Heart right ventricle (tissue), 16 donors: ENCODE results near the gene ANKRD33. TPM values are rescaled to one million over a fixed set of nuclear protein-coding genes. Genes with fewer than 3 reads are reported as not detected.

Source experiments
- ATAC-seq, 8 donors: fragments of 200-7000 bp; cut with Tn5 transposase; one replicate each; pipeline ENCODE4 v1.9.1; 2020; ENCODE audit warnings: mild to moderate bottlenecking in 8 of 8, moderate library complexity in 8 of 8, moderate number of reproducible peaks in 1 of 8
- DNase-seq, 2 donors: peaks; one replicate each; pipeline ENCODE4 v3.0.0-alpha.2; 2020
- H3K27ac ChIP-seq, 10 donors: fragments of 200-600 bp; sonication (generic) in 2 of 10; one replicate each; pipeline versions ENCODE4 v1.5.0 to v1.8.0; 2020 to 2022; ENCODE audit warnings: mild to moderate bottlenecking in 3 of 10
- H3K27me3 ChIP-seq, 7 donors: fragments of 200-600 bp; one replicate each; pipeline ENCODE4 v1.8.0; 2021 to 2022; ENCODE audit warnings: mild to moderate bottlenecking in 2 of 7
- H3K36me3 ChIP-seq, 9 donors: fragments of 200-600 bp; sonication (generic) in 1 of 9; one replicate each; pipeline versions ENCODE4 v1.5.0 to v1.8.0; 2020 to 2022; ENCODE audit warnings: mild to moderate bottlenecking in 2 of 9
- H3K4me1 ChIP-seq, 9 donors: fragments of 200-600 bp; sonication (generic) in 1 of 9; one replicate each; pipeline versions ENCODE4 v1.5.0 to v1.8.0; 2020 to 2022; ENCODE audit warnings: mild to moderate bottlenecking in 4 of 9
- H3K4me3 ChIP-seq, 10 donors: fragments of 200-600 bp; sonication (generic) in 2 of 10; one replicate each; pipeline versions ENCODE4 v1.5.0 to v1.8.0; 2020 to 2022; ENCODE audit warnings: mild to moderate bottlenecking in 7 of 10, moderate library complexity in 2 of 10
- H3K9me3 ChIP-seq, 11 donors: fragments of 200-600 bp in 10 of 11; sonication (generic) in 2 of 11; one replicate each; pipeline versions ENCODE4 v1.5.0 to v1.8.0; 2013 to 2022; ENCODE audit warnings: mild to moderate bottlenecking in 2 of 11, control low read depth in 1 of 11, moderate library complexity in 1 of 11
- WGBS, 2 donors: extraction: QIAGEN DNeasy Blood & Tissue Kit; methylation state at CpG; one replicate each; pipeline ENCODE4 v1.1.7; 2013; ENCODE audit warnings: inconsistent platforms in 1 of 2; 5-methylcytosine and 5-hydroxymethylcytosine counted together
- intact Hi-C, 10 donors: fragments of 100-400 bp; cut with DNase I; formaldehyde crosslinking; loops; one replicate each; pipeline versions ENCODE4 v1.11.1 to v1.14.2; 2022
- polyA plus RNA-seq, 2 donors: library from polyadenylated mRNA; stranded (reverse); fragments of 200-250 nt; gene quantifications; one replicate each; pipeline ENCODE4 v1.2.3, GENCODE V29; 2013
- total RNA-seq, 10 donors: library from RNA; stranded (reverse); fragmentation: NEBNext Ultra II Directional in 3 of 10; extraction: Animal tissue kit (Norgen Biotek cat#: 25700) in 3 of 10; gene quantifications; one replicate each; pipeline versions ENCODE4 v1.2.1 to v1.2.4, GENCODE V29; 2021 to 2023
- TF ChIP-seq, protein P1 (sequence below), 9 donors: fragments of 200-600 bp; sonication (generic) in 2 of 9; IDR thresholded peaks; one replicate each; pipeline versions ENCODE4 v1.5.0 to v1.8.0; 2021 to 2022; ENCODE audit warnings: antibody characterized with exemption in 9 of 9, mild to moderate bottlenecking in 5 of 9, moderate library complexity in 1 of 9
- donor health status: Arrhythmogenic right ventricular cardiomyopathy.
- donor health status: ischemic (EF 13 %, LVEDD 7.1; RV severe dilation, severe dysfunction).
- donor health status: healthy with polysubstance abuse.
- donor health status: DM: no; HTN: yes; CAD: no.
- donor health status: DM: no; HTN: no; CAD: no.
- donor health status: ischemic (EF 25% LVEDD 6.9; RV normal size, moderate dysfunction).
- donor health status: ischemic (EF 25% LVEDD 5.7; RV mildly dilated, moderate dysfunction).
- donor health status: healthy.
- donor health status: DM: yes; HTN: yes; CAD: no.
- donor health status: Ischemic cardiomyopathy.
- donor health status: ischemic (EF 35%, LVEDD 5.7; RV mildly dilated, moderate dysfunction).
- donor health status: nonischemic (EF 11% LVEDD 7.7; RV severe dilation, severe dysfunction).
- donor health status: DM: yes; HTN: yes; CAD: no.
- donor health status: PGD.
- donor health status: ischemic (EF 29% LVEDD 5.4; RV normal size, mild dysfunction).
- donor health status: nonischemic (EF 23%, LVEDD 6.1; RV moderate dilation, normal function).

The ANKRD33 gene
- total and polyA plus RNA-seq, 12 donors, result 0.01 TPM; not detected in 11

DNA sequence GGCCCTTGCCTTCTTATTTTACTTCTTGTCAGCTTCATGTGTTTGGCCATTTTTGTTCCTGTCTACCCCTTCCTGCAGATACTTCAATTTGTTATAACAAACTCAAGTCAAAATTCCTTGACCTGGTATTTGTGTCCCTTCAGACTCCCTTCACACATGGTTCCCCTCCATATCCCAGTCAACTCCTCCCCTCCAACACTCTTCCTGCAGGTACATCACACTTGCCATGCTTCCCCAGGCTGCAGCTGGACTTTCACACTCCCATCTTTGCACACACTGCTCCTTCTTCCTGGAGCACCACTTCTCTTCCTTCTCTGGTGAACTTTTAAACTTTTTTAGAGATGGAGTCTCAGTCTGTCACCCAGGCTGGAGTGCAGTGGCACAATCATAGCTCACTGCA lies 20.5 kb upstream of the ANKRD33 start:
- Histone ChIP-seq H3K36me3 (no peaks in the 10 kb centered on the region), H3K27ac (no peak overlapping the region), H3K4me3 (no peak overlapping the region), H3K9me3 (no peaks in the 10 kb centered on the region), H3K4me1 (peaks cover 6 to 52% (median 33%) of the 10 kb centered on the region in 9 donors), H3K27me3 (peaks cover 0 to 67% (median 41%) of the 10 kb centered on the region in 7 donors)
- TF ChIP-seq, protein P1, sequence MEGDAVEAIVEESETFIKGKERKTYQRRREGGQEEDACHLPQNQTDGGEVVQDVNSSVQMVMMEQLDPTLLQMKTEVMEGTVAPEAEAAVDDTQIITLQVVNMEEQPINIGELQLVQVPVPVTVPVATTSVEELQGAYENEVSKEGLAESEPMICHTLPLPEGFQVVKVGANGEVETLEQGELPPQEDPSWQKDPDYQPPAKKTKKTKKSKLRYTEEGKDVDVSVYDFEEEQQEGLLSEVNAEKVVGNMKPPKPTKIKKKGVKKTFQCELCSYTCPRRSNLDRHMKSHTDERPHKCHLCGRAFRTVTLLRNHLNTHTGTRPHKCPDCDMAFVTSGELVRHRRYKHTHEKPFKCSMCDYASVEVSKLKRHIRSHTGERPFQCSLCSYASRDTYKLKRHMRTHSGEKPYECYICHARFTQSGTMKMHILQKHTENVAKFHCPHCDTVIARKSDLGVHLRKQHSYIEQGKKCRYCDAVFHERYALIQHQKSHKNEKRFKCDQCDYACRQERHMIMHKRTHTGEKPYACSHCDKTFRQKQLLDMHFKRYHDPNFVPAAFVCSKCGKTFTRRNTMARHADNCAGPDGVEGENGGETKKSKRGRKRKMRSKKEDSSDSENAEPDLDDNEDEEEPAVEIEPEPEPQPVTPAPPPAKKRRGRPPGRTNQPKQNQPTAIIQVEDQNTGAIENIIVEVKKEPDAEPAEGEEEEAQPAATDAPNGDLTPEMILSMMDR (IDR thresholded peaks at IDR 0.05), result no peak
- intact Hi-C loops, result no loop called here
- ATAC-seq (no peak), DNase-seq (no peak)

DNA sequence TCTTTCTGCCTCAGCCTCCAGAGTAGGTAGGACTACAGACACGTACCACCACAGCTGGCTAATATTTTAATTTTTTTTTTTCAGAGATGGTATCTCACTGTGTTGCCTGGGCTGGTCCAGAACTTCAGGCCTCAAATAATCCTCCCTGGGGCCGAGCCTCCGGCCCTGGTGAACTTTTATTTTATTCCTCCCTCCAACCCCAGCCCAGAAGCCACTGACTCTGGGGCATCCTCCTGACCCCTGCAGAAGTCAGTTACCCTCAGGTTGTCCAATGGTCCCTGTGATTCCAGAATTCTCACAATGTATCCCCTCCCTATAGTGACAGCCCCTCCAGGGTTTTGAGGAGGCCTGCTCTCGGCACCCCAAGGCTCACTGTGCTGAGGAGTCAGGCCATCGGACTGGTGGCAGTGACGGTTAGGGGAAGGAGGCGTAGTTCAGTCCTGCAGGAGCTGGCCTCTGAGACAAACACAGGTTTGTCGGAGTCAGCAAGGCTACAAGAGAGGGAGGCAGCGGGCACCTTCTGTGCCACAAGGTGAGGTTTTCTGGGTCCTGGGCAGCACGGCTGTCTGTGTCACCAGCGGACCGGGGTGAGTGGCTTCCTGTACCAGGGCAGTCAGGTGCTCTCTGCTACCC lies 20.0 kb upstream of the ANKRD33 start:
- H3K4me1 ChIP-seq, result peaks cover 6 to 52% (median 33%) of the 10 kb centered on the region in 9 donors
- DNase-seq (no peak), ATAC-seq (no peak)
- no peak overlapping the region for H3K4me3 ChIP-seq
- peaks cover 0 to 61% (median 36%) of the 10 kb centered on the region in 7 donors for H3K27me3 ChIP-seq
- H3K36me3 ChIP-seq, result no peaks in the 10 kb centered on the region
- TF ChIP-seq, protein P1 (IDR thresholded peaks at IDR 0.05), result no peak
- H3K27ac ChIP-seq, result no peak overlapping the region
- H3K9me3 ChIP-seq, result no peaks in the 10 kb centered on the region
- 97% methylated on average over 12 of the region's 12 CpGs for WGBS, 2 donors
- intact Hi-C loops, result no loop called here

- Histone ChIP-seq H3K27ac (peak overlapping the region in 2 of 10 donors; percentile 43 to 47), H3K27me3 (peaks cover 0 to 56% (median 27%) of the 10 kb centered on the region in 7 donors), H3K9me3 (no peaks in the 10 kb centered on the region), H3K4me3 (peak overlapping the region; percentile 29 to 63 (median 51)), H3K36me3 (no peaks in the 10 kb centered on the region), H3K4me1 (peaks cover 6 to 44% (median 30%) of the 10 kb centered on the region in 9 donors)
- 4 to 5% methylated on average over 67 of the region's 67 CpGs for WGBS, 2 donors
- TF ChIP-seq, protein P1 (IDR thresholded peaks at IDR 0.05), result no peak
- no peak for DNase-seq
- ATAC-seq, result peak; percentile 20 to 46 (median 34)
- intact Hi-C loops, result no loop called here
Observed at GRCh38 chr12:51868821-51869495, 18.9 kb upstream of the ANKRD33 start.

GRCh38 chr12:51869496-51869865 lies 18.4 kb upstream of the ANKRD33 start:
- Histone ChIP-seq H3K27me3 (peaks cover 0 to 51% (median 21%) of the 10 kb centered on the region in 7 donors), H3K4me1 (peaks cover 6 to 39% (median 25%) of the 10 kb centered on the region in 9 donors), H3K27ac (peak overlapping the region in 2 of 10 donors; percentile 43 to 47), H3K36me3 (no peaks in the 10 kb centered on the region), H3K9me3 (no peaks in the 10 kb centered on the region), H3K4me3 (peak overlapping the region; percentile 29 to 63 (median 51))
- no peak for DNase-seq
- peak in 2 of 8 donors; percentile 10 to 11 for ATAC-seq
- intact Hi-C loops, result no loop called here
- TF ChIP-seq, protein P1 (IDR thresholded peaks at IDR 0.05), result no peak
- 27 to 32% methylated on average over 20 of the region's 20 CpGs for WGBS, 2 donors
